Caco-2 (cell line): ENCODE measurements around the gene SHCBP1. TPM values are rescaled to one million over a fixed set of nuclear protein-coding genes. Genes with fewer than 3 reads are reported as not detected.

Experiments used
- BruUV-seq: library from RNA; stranded (reverse); fragments of 400-500 nt; replicated peaks from 2 replicates; lab custom pipeline; 2021; lab: Mats Ljungman, UMichigan
- CTCF ChIA-PET: fragments of 300-600 bp; sonication (Branson Sonifier 250); formaldehyde crosslinking; loops from one replicate; lab custom pipeline; 2022; ENCODE audit warnings: antibody characterized with exemption; lab: Charles Lee
- POLR2A ChIA-PET: fragments of 300-600 bp; sonication (Branson Sonifier 250); formaldehyde crosslinking; loops from one replicate; lab custom pipeline; 2022; ENCODE audit warnings: antibody characterized with exemption; lab: Charles Lee
- DNase-seq, 2 experiments: peaks; one replicate each; pipeline versions ENCODE4 v3.0.0 to v3.0.0-alpha.2; 2020 to 2022
- H3K27me3 ChIP-seq: replicated peaks from 2 replicates; pipeline ENCODE4 v1.6.0; 2011; ENCODE audit warnings: low read length; ENCODE audit not compliant: control insufficient read depth, insufficient read depth
- H3K36me3 ChIP-seq: 2 replicates; pipeline ENCODE4 v1.5.1; 2011; ENCODE audit warnings: low read length; ENCODE audit not compliant: control insufficient read depth, insufficient read depth
- H3K4me1 ChIP-seq: fragments of 250-450 bp; sonication (Bioruptor Pico); 2 replicates; pipeline ENCODE4 v1.5.1; 2020; ENCODE audit warnings: mild to moderate bottlenecking
- H3K4me3 ChIP-seq: 2 replicates; pipeline ENCODE4 v1.5.1; 2011; ENCODE audit warnings: low read depth, mild to moderate bottlenecking, control low read depth, low read length
- H3K9me3 ChIP-seq: fragments of 250-450 bp; sonication (Bioruptor Pico); 2 replicates; pipeline ENCODE4 v1.5.1; 2020; ENCODE audit warnings: mild to moderate bottlenecking, moderate library complexity
- H3K27ac Mint-ChIP-seq: one replicate; pipeline ENCODE4 v1.8.0; 2022; ENCODE audit warnings: mixed read lengths; ENCODE audit not compliant: unreplicated experiment
- H3K27me3 Mint-ChIP-seq: one replicate; pipeline ENCODE4 v1.8.0; 2022; ENCODE audit warnings: mixed read lengths; ENCODE audit not compliant: insufficient read depth, unreplicated experiment
- H3K36me3 Mint-ChIP-seq: one replicate; pipeline ENCODE4 v1.8.0; 2022; ENCODE audit warnings: mild to moderate bottlenecking, mixed read lengths; ENCODE audit not compliant: insufficient read depth, unreplicated experiment
- H3K4me1 Mint-ChIP-seq: one replicate; pipeline ENCODE4 v1.8.0; 2022; ENCODE audit warnings: low read depth, mixed read lengths; ENCODE audit not compliant: unreplicated experiment
- H3K4me3 Mint-ChIP-seq: one replicate; pipeline ENCODE4 v1.8.0; 2022; ENCODE audit warnings: mild to moderate bottlenecking, moderate library complexity, mixed read lengths; ENCODE audit not compliant: unreplicated experiment
- H3K9me3 Mint-ChIP-seq: one replicate; pipeline ENCODE4 v1.8.0; 2022; ENCODE audit warnings: mixed read lengths; ENCODE audit not compliant: unreplicated experiment
- CTCF ChIP-seq, 2 experiments: fragments of 200-600 bp in 1 of 2; IDR thresholded peaks; 1 replicate in 1 of 2; 2 replicates in 1 of 2; pipeline versions ENCODE4 v1.5.1 to v1.8.0; 2011 to 2022; ENCODE audit warnings: antibody characterized with exemption in 1 of 2, control low read depth in 1 of 2, inconsistent platforms in 1 of 2, low read depth in 1 of 2, low read length in 1 of 2, mild to moderate bottlenecking in 1 of 2, moderate library complexity in 1 of 2; ENCODE audit not compliant: insufficient read depth in 1 of 2, severe bottlenecking in 1 of 2, unreplicated experiment in 1 of 2
- intact Hi-C: fragments of 100-400 bp; cut with micrococcal nuclease; formaldehyde crosslinking; loops from one replicate; pipeline ENCODE4 v1.10.0; 2022; ENCODE audit not compliant: unreplicated experiment
- total RNA-seq: library from RNA; stranded (reverse); gene quantifications from 2 replicates; pipeline ENCODE4 v1.2.3, GENCODE V29; 2022

SHCBP1 gene
- total RNA-seq, 1 experiment from 2014 or later = 23.3 TPM

GRCh38 chr16:46648656-46649055 is 27.5 kb upstream of the SHCBP1 start:
- Mint-ChIP-seq H3K9me3 (peaks cover 5% of the 10 kb centered on the region), H3K36me3 (no peaks in the 10 kb centered on the region), H3K4me3 (no peak overlapping the region), H3K27ac (no peak overlapping the region), H3K27me3 (peaks cover 2% of the 10 kb centered on the region), H3K4me1 (peaks cover 6% of the 10 kb centered on the region)
- intact Hi-C loops = no loop called here
- POLR2A ChIA-PET = no interaction called here
- peak in 1 of 2 experiments; percentile 16 for TF ChIP-seq CTCF (IDR thresholded peaks at IDR 0.05; ENCODE audit: insufficient read depth in 1 of 2, low read depth in 1 of 2, low read length in 1 of 2, severe bottlenecking in 1 of 2, unreplicated experiment in 1 of 2)
- H3K9me3 ChIP-seq = no peaks in the 10 kb centered on the region
- CTCF ChIA-PET = interaction anchor here (0.6 kb wide), 1 partner anchor 28 kb away, joined by 3 read pairs; no protein-coding TSS in a partner anchor
- H3K4me1 ChIP-seq = no peaks in the 10 kb centered on the region
- no peak for DNase-seq
- no peaks in the 10 kb centered on the region for H3K36me3 ChIP-seq
- no peaks in the 10 kb centered on the region; the same call in 1 of the 2 replicates for H3K27me3 ChIP-seq
- H3K4me3 ChIP-seq = no peak overlapping the region
- BruUV-seq = no TSS peak

GRCh38 chr16:46638947-46639925 is 18.1 kb upstream of the SHCBP1 start:
- CTCF ChIA-PET = no interaction called here
- peaks cover 7% of the 10 kb centered on the region for H3K27me3 Mint-ChIP-seq

More at GRCh38 chr16:46638947-46639925, 18.1 kb upstream of the SHCBP1 start:
- POLR2A ChIA-PET = no interaction called here
- H3K4me3 Mint-ChIP-seq = no peak overlapping the region
- no peak for DNase-seq
- Histone ChIP-seq H3K4me1 (no peaks in the 10 kb centered on the region), H3K27me3 (no peaks in the 10 kb centered on the region), H3K9me3 (no peaks in the 10 kb centered on the region), H3K4me3 (no peak overlapping the region), H3K36me3 (no peaks in the 10 kb centered on the region)
- no peaks in the 10 kb centered on the region for H3K4me1 Mint-ChIP-seq
- H3K27ac Mint-ChIP-seq = no peak overlapping the region
- H3K36me3 Mint-ChIP-seq = peaks cover 5% of the 10 kb centered on the region
- BruUV-seq = no TSS peak
- no peak for TF ChIP-seq CTCF (IDR thresholded peaks at IDR 0.05; ENCODE audit: insufficient read depth in 1 of 2, low read depth in 1 of 2, low read length in 1 of 2, severe bottlenecking in 1 of 2, unreplicated experiment in 1 of 2)
- peaks cover 11% of the 10 kb centered on the region for H3K9me3 Mint-ChIP-seq
- intact Hi-C loops = no loop called here
